ENCODE data around the gene ADNP. TPM values are rescaled to one million over a fixed set of nuclear protein-coding genes. Genes with fewer than 3 reads are reported as not detected.
A peak's percentile ranks its signal among the peaks of the same experiment; 100 is the strongest.
"Not testable (repeated sequence)": the region's sequence is repeated elsewhere in the genome, so short reads cannot be mapped to it uniquely, and the experiment has no call there.

The ADNP gene
- 10 to 100 TPM; 75.1 to 77.6 TPM for total RNA-seq

GRCh38 chr20:50931306-50932015 is at the start of gene ADNP:
Gene ADNP, minus strand, starts transcription at chr20:50931437. Its CDS starts 27,441 bp downstream, at chr20:50903996.
- POLR2A ChIA-PET = interaction anchor here (0.6 to 5.2 kb wide), 19 partner anchors 9 to 736 kb away, joined by 3 to 130 read pairs (median 4); partner anchors contain the start of genes BCAS4, DPM1, MOCS3 and PARD6B
- H3K4me1 Mint-ChIP-seq = peaks cover 35% of the 10 kb centered on the region
- peaks cover 41% of the 10 kb centered on the region for H3K36me3 Mint-ChIP-seq
- peak within 1 kb of the TSS; percentile 95 for H3K4me3 Mint-ChIP-seq
- peak; percentile 78 for ATAC-seq (ENCODE audit: low read depth)
- peak within 1 kb of the TSS; percentile 97 for H3K27ac Mint-ChIP-seq
- DNase-seq = peak; percentile 90
- H3K9me3 Mint-ChIP-seq = no peaks in the 10 kb centered on the region
- no peaks in the 10 kb centered on the region for H3K27me3 Mint-ChIP-seq

DNA sequence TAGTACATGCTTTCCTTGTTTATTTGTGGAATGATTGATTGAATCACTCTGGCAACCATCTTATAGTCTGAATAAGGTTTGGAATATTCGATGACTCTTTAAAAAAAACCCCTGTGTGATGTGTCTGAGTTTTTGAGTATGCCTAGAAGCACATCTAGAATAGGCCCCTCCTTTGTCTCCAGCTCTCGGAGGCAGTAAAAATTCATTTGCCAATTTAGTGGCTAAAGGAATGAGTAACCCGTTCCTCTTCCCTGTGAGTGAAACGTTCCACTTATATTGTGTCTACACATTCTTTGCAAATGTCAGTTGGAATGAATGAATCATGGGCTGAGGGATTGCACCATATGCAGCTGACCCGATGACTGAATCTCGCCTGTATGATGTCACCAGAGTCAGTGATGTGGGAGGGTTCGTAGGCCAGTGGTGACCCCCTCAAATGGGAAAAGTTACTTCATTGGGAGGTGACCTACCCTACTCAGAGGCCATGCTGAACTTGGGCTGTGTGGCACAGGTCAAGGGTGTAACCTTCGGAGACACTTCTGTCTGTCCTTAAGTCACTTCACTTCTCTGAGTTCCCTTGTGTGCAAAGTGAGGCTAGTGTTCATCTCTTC is 48.9 kb upstream of the ADNP start:
- H3K4me1 Mint-ChIP-seq = peaks cover 4% of the 10 kb centered on the region
- no peak overlapping the region for H3K4me3 Mint-ChIP-seq
- H3K27ac Mint-ChIP-seq = no peak overlapping the region
- H3K27me3 Mint-ChIP-seq = peaks cover 27% of the 10 kb centered on the region
- H3K36me3 Mint-ChIP-seq = no peaks in the 10 kb centered on the region
- POLR2A ChIA-PET = no interaction called here
- no peak for DNase-seq
- no peaks in the 10 kb centered on the region for H3K9me3 Mint-ChIP-seq
- ATAC-seq (ENCODE audit: low read depth) = no peak

DNA sequence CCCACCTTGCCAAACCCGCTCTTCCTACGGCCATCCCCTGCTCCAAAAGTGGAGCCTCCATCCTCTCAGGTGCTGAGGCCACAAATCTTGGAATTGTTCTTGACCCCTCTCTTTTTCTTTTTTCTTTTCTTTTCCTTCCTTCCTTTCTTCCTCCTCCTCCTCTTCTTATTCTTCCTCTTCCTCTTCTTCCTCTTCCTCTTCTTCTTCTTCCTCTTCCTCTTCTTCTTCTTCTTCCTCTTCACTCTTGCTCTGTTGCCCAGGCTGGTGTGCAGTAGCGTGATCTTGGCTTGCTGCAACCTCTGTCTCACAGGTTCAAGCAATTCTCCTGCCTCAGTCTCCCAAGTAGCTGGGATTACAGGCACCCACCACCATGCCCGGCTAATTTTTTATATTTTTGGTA is 47.3 kb upstream of the ADNP start:
- H3K4me1 Mint-ChIP-seq; H3K36me3 Mint-ChIP-seq; H3K27ac Mint-ChIP-seq; H3K9me3 Mint-ChIP-seq; ATAC-seq (ENCODE audit: low read depth); POLR2A ChIA-PET; DNase-seq; H3K4me3 Mint-ChIP-seq: not testable (repeated sequence)
- H3K27me3 Mint-ChIP-seq = peaks cover 18% of the 10 kb centered on the region

DNA sequence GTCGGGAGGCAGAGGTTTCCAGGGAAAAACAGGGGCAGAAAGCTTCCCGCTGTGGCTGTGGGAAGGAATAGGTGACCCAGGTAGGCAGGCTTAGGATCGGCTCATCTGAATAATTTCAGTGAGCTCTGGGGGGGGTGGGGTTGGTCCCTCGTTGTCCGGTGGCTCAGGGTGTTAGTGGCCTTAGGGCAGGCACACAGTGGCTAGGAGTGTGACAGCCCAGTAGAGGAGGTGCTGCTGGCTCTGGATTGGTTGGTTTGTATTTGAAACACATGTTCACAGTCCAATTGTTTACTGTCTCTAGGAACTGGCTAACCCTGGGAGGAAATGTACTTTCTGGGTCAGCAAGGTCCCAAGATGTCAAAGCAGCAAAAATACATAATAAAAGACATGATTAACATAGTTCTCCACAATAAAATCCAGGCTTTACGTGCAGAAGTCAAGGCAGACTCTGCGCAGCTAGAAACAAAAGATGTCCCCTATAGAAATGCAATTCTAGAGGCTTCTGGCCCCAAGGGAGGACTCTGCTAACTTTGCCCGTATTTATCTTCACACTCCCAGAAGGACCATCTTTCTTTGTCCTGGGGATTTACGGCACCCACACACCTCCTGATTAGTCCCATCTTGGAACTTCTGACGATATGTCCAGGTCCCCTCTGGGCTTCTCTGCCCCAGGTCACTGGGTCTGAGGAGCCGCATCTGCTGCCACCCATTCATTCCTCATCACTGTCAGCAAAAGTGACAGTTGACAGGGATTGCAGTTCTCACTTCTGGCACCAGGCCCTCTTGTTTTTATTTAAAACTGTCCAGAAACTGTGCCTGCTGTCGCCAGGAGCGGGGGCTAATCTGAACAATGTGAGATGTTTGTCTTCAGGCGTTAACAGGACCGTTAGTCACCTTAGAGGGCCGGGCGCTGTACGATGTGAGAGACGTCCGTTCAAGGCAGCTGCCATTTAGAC is 46.1 kb upstream of the ADNP start:
- no peaks in the 10 kb centered on the region for H3K9me3 Mint-ChIP-seq
- no peak overlapping the region for H3K27ac Mint-ChIP-seq
- no peaks in the 10 kb centered on the region for H3K36me3 Mint-ChIP-seq
- peaks cover 2% of the 10 kb centered on the region for H3K4me1 Mint-ChIP-seq
- peaks cover 15% of the 10 kb centered on the region for H3K27me3 Mint-ChIP-seq
- POLR2A ChIA-PET = no interaction called here
- no peak for DNase-seq
- no peak overlapping the region for H3K4me3 Mint-ChIP-seq
- ATAC-seq (ENCODE audit: low read depth) = no peak

DNA sequence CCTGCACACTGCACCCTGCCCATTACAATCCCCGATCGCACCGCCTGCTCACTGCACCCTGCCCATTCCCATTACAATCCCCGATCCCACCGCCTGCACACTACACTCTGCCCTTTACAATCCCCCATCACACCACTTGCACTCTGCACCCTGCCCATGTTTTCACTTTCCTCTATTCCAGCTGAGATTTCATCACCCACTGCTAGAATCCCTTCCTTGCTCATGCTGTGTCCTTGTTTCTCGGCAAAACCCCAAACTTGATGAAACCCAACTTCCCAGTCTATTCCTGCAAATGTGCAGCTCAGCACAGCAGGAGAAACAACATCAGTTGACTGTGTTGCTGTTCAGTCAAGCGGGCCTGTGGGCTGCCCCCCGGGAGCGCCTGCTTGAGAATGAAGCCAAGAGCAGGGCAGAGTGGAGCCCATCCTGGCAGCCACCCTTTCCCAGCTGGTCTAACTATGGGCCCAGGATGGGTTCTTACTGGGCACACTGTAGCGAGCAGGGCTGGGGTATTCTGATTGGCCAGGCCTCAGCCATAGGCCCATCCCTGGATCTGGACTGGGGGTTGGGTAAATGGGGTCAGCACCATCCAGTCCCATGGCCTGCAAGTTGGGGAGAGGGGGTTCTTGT is 44.6 kb upstream of the ADNP start:
- H3K27me3 Mint-ChIP-seq = peaks cover 9% of the 10 kb centered on the region
- no peaks in the 10 kb centered on the region for H3K36me3 Mint-ChIP-seq
- DNase-seq (no peak), ATAC-seq (ENCODE audit: low read depth) (no peak)
- H3K4me1 Mint-ChIP-seq = no peaks in the 10 kb centered on the region
- POLR2A ChIA-PET = no interaction called here
- H3K27ac Mint-ChIP-seq = no peak overlapping the region
- no peaks in the 10 kb centered on the region for H3K9me3 Mint-ChIP-seq
- no peak overlapping the region for H3K4me3 Mint-ChIP-seq

- no peaks in the 10 kb centered on the region for H3K9me3 Mint-ChIP-seq
- H3K4me3 Mint-ChIP-seq = no peak overlapping the region
- DNase-seq (no peak), ATAC-seq (ENCODE audit: low read depth) (no peak)
- no peaks in the 10 kb centered on the region for H3K36me3 Mint-ChIP-seq
- H3K27me3 Mint-ChIP-seq = no peaks in the 10 kb centered on the region
- no peaks in the 10 kb centered on the region for H3K4me1 Mint-ChIP-seq
- POLR2A ChIA-PET = no interaction called here
- no peak overlapping the region for H3K27ac Mint-ChIP-seq
Measured at GRCh38 chr20:50969912-50970311, 38.7 kb upstream of the ADNP start.

DNA sequence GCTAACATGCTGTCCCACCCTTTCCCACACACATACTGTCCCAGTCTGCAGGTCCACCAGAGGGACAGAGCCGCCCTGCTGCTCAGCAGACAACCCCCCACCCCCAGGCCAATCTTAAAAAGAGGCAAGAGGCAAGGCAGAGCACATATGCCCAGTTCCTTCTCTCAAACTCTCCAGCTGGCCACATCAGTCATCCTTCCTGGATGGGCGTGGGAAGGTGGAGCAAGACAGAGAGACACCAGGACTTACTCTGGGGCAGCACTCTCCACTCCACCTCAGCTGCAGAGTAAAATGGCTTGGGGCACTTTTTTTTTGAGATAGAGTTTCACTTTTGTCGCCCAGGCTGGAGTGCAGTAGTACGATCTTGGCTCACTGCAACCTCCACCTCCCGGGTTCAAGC is 38.2 kb upstream of the ADNP start:
- H3K27me3 Mint-ChIP-seq = no peaks in the 10 kb centered on the region
- no peaks in the 10 kb centered on the region for H3K9me3 Mint-ChIP-seq
- no peaks in the 10 kb centered on the region for H3K4me1 Mint-ChIP-seq
- POLR2A ChIA-PET = no interaction called here
- H3K27ac Mint-ChIP-seq = no peak overlapping the region
- no peak overlapping the region for H3K4me3 Mint-ChIP-seq
- no peaks in the 10 kb centered on the region for H3K36me3 Mint-ChIP-seq
- ATAC-seq (ENCODE audit: low read depth) = no peak
- DNase-seq = no peak

DNA sequence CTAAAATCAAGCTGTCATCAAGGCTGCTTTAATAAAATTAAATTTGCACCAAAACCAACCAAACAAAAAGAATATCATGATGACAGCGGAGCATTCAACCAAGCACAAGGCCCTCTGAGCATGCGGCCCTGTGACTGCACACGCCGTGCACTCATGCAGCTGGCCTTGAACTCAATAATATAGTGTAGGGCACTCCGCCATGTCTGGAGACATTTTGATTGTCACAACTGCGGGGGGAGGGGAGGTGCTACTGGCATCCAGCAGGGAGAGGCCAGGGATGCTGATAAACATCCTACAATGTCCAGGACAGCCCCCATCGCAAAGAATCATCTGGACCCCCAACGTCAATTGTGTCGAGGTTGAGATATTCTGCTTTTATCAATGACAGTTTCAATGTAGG is 37.1 kb upstream of the ADNP start:
- Mint-ChIP-seq H3K4me3 (no peak overlapping the region), H3K9me3 (no peaks in the 10 kb centered on the region), H3K27me3 (no peaks in the 10 kb centered on the region), H3K36me3 (no peaks in the 10 kb centered on the region), H3K4me1 (peaks cover 1% of the 10 kb centered on the region), H3K27ac (no peak overlapping the region)
- ATAC-seq (ENCODE audit: low read depth) = no peak
- DNase-seq = no peak
- POLR2A ChIA-PET = no interaction called here

- Mint-ChIP-seq H3K36me3 (no peaks in the 10 kb centered on the region), H3K27me3 (no peaks in the 10 kb centered on the region), H3K4me1 (peaks cover 4% of the 10 kb centered on the region), H3K9me3 (no peaks in the 10 kb centered on the region), H3K4me3 (no peak overlapping the region), H3K27ac (no peak overlapping the region)
- DNase-seq = no peak
- POLR2A ChIA-PET = interaction anchor here (0.8 kb wide), 1 partner anchor 9 kb away, joined by 3 read pairs; the partner anchor contains the start of genes DPM1 and MOCS3
- no peak for ATAC-seq (ENCODE audit: low read depth)
Measured at GRCh38 chr20:50967586-50967985, 36.3 kb upstream of the ADNP start.

GRCh38 chr20:50959543-50960126 is 28.4 kb upstream of the ADNP start:
- ATAC-seq (ENCODE audit: low read depth) = no peak
- Mint-ChIP-seq H3K27ac (peak overlapping the region; percentile 93), H3K36me3 (peaks cover 7% of the 10 kb centered on the region), H3K4me3 (peak overlapping the region; percentile 94), H3K4me1 (peaks cover 36% of the 10 kb centered on the region), H3K9me3 (no peaks in the 10 kb centered on the region), H3K27me3 (no peaks in the 10 kb centered on the region)
- POLR2A ChIA-PET = interaction anchor here (3.4 to 3.9 kb wide), 2 partner anchors 28 to 165 kb away, joined by 41 to 106 read pairs; partner anchors contain the start of genes ADNP and BCAS4
- DNase-seq = no peak

DNA sequence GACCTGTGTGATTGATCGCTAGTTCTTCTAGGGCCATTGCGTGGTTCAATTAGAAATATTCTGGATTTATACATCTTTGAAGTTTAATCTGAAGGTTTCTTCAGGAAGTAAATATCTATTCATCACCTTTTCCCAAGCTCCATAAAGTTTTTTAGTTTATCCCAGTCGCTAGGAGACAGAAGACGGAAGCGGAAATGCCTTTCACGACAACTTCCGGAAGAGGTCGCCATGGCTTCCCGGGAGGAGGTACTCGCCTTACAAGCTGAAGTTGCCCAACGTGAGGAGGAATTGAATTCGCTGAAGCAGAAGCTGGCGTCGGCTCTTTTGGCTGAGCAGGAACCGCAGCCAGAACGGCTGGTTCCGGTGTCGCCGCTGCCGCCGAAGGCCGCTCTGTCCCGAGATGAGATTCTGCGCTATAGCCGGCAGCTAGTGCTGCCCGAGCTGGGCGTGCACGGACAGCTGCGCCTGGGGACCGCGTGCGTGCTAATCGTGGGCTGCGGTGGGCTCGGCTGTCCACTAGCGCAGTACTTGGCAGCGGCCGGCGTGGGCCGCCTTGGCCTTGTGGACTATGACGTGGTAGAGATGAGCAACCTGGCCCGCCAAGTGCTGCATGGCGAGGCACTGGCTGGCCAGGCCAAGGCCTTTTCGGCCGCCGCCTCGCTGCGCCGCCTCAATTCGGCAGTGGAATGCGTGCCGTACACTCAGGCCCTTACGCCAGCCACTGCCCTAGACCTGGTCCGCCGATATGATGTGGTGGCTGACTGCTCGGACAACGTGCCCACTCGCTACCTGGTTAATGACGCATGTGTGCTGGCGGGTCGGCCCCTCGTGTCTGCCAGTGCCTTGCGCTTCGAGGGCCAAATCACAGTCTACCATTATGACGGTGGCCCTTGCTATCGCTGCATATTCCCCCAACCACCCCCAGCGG is 27.6 kb upstream of the ADNP start, which contains the start of gene MOCS3:
Gene MOCS3, plus strand, starts transcription at position 204 of the 928 bp plus-strand sequence. Its CDS starts 25 bp downstream, at position 229.
- peak; percentile 67 for ATAC-seq (ENCODE audit: low read depth)
- POLR2A ChIA-PET = interaction anchor here (0.6 to 3.9 kb wide), 20 partner anchors 8 to 772 kb away, joined by 3 to 106 read pairs (median 4); partner anchors contain the start of genes ADNP, BCAS4 and PARD6B
- peak within 1 kb of the TSS; percentile 94 for H3K4me3 Mint-ChIP-seq
- H3K27ac Mint-ChIP-seq = peak within 1 kb of the TSS; percentile 93
- H3K27me3 Mint-ChIP-seq = no peaks in the 10 kb centered on the region
- H3K36me3 Mint-ChIP-seq = peaks cover 9% of the 10 kb centered on the region
- peak; percentile 74 for DNase-seq
- no peaks in the 10 kb centered on the region for H3K9me3 Mint-ChIP-seq
- H3K4me1 Mint-ChIP-seq = peaks cover 38% of the 10 kb centered on the region

All from activated naive CD8-positive, alpha-beta T cell treated with anti-CD3 and anti-CD28 coated beads, Interleukin-2, amount 10 ng/mL, durations not matched to agents 7 days and 5 days (primary cell).